ENCODE measurements around the gene CAV2.
"Not testable (repeated sequence)": the region's sequence is repeated elsewhere in the genome, so short reads cannot be mapped to it uniquely, and the experiment has no call there.

CAV2 gene, protein sequence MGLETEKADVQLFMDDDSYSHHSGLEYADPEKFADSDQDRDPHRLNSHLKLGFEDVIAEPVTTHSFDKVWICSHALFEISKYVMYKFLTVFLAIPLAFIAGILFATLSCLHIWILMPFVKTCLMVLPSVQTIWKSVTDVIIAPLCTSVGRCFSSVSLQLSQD

DNA sequence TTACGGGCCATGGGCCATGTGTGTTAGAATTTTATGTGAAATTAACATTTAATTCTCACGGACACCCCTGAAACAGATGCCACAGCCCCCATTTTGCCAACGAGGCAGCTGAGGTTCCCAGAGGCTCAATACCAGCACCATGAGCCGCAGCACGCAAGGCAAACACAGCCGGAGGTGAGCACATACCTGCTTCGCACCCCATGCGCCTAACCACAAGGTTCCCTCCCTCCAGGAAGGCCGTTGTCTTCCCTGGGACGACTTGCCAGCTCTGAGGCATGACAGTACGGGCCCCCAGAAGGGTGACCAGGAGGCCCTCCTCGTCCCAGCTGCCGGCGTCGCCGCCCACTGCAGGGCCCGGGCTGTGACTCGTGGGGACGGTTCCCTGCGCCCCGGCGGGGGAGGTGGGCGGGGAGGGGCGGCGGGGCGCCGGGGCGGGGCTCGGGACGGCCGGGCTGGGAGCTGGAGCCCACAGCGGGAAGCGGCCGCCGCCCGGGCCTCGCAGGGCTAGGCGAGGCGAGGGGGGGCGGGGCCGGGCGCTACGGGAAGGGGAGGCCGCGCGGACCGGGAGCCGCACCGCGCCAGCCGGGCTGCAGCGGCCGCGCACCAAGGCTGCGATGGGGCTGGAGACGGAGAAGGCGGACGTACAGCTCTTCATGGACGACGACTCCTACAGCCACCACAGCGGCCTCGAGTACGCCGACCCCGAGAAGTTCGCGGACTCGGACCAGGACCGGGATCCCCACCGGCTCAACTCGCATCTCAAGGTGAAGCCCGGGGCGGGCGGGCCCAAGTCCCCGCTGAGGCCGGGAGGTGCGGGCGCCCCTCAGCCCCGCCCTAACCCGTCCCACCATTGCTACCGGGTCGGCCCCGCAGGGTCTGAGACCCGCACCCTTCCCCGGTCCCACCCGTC is at the start of gene CAV2:
TSS of gene CAV2 (plus strand) at position 571 of the 910 bp plus-strand sequence. CDS start at position 615, 44 bp downstream.
- no peak for DNase-seq

DNA sequence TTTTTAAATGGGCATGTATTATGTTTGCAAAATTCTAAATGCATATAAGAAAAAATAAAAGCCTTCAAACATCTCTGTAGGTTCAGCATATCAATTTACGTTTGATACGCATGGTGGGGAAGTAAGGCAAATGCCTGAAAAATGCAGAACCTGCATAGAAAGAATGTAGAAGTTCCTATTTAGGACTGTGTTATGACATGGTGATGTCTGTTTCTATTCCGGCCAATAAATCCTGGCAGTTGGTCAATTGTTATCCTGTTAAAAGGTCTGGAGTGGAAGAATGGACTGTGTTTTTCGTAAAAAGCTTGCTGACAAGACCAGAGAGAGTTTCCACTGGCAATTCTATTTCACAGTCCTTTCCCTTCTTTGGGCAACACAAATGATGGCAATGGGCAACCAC is 49.6 kb upstream of the CAV2 start:
- no peak for DNase-seq

DNA sequence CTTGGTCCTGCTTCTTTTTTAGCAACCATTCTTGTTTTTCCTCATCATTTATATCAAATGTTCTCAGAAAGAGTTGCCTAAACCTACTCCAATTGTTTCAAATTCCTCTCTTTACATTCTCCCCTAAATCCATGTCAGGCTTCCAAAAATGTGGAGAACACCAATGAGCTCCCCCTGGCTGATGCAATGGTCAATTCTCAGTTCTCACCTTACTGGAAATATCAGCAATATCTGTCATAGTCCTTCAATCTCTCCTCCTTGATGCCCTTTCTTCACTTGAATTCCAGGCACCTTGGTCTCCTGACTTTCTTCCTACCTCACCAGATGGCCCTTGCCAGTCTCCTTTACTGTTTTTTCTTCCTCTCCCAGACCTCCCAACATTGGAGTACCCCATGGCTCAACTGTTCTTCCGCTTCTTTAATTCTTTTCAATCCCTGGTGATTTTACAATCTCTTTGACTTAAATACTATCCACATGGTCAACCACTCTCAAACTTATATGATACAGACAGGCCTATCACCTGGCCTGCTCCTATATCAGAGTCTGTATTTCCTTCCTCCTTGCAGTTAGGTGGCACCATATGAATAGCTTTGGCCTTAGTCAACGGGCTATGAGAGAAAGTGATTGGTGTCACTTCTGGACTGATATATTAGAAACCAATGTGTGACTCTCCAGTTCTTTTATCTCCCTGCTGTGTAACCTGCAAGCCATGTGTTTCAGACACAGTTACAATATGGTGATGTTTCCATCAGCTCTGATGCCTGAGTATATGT is 47.4 kb upstream of the CAV2 start:
- no peak for DNase-seq

DNA sequence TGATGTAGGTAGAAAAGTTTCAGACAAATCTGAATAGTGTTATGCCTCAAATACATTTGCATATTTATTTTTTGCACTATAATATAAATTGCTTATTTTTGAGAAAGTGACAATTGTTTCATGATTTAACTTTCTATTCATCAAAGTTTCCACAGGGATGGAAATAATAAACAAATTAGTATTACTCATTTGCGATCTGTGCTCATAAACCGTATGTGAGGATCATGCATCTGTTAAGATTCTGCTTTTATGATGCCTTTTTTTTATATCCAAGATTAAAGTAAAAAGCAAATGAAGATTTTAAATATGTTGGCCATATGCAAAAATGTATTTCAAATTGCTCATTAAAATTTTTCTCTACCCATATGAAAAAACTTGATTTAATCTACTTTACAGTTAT is 45.2 kb upstream of the CAV2 start:
- DNase-seq: no peak

DNA sequence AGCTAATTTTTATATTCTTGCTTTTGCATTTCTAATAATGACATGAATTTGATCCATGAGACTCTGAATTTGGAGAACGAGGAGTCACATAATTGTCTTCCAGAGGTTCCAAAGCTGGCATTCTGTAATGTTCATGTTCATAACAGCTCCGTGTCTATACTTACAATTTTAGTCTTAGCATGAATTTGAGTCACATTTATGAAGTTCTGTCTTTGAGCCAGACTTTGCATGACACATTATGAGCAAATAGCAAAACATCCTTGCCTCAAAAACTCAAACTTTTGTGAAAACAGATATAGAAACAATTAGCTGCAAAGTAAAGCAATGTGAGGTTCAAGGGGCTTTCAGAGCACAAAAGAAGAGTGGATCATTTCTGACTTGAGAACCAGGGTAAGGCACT is 44.5 kb upstream of the CAV2 start:
- no peak for DNase-seq

DNA sequence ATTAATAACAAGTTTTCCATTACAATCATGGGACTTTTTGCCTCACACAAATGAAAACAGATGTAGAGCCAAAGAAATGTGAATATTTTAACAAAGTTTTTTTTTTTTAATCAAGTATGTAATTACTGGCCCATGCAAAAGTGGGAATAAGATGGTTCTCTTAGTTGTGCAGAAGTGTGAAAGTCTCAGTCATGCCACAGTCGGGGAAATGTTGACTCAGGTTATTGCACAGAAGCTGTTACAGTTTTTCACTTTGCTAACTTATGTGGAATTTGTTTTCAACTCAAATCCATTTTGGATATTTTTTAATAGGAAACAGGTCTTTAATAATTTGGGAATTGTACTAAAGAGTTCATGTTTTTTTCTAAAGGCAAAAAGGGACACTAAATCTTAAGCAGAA is 44.0 kb upstream of the CAV2 start:
- DNase-seq: no peak

DNA sequence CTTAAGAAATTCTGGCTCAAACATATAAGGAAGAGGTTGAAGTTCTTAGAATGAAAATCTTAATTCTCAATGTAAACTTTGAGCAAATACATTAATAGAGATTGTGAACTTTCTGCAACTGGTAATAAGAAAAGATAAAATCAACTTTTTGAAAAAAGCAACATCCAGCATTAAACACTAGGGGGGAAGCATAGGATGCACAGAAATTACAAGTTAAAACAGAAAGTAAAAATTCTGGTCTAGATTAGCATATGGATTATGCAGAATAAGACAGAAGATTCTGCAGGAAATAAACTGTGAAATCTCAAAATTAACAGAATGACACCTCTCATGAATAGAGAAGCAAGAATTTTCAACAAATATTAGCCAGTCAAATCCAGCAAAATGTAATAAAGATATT is 38.0 kb upstream of the CAV2 start:
- no peak for DNase-seq

DNA sequence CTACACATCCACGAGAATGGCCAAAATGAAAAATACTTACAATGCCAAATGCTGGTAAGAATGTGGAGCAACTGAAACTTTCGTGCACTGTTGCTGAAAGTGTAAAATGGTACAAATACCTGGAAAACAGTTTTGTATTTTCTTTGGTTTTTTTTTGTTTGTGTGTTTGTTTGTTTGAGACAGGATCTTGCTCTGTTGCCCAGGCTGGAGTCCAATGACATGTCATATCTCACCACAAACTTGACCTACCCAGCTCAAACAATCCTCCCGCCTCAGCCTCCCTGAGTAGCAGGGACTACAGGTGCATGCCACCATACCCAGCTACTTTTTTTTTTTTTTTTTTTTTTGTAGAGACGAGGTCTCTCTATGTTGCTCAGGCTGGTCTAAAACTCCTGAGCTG is 35.6 kb upstream of the CAV2 start:
- no peak for DNase-seq

DNA sequence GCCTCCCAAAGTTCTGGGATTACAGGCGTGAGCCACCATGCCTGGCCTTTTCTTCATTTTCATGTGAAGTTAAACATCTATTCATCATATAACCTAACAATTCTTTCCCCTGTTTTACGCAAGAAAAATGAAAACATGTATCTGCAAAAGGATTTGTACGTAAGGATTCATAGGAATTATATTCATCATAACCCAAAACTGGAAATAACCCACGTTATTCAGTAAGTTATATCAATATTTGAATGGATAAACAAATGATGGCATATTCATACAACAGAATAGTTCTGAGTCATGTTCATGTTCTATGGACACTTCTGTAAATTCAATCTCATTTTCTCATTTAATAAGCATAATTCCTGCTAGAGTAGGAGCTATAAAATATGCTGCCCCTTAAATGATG is 35.2 kb upstream of the CAV2 start:
- DNase-seq: no peak

DNA sequence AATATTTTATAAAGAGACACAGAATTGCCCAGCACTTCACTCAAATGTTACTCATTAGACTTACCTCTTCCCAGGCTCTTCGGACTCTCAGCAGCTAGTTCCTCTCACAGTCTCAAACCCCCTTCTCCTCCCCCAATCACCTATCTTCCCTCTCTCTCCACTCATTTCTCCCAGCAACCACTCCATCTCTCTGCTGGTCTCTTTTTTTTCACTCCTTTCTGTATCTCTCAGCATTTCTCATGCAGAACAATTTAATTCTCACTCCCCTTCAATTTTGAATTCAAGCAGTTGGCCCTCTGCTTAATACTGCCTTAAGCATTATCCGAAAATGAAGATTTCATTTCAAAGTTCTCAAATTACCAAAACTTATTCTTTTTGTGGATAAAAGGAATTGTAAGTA is 34.4 kb upstream of the CAV2 start:
- DNase-seq: no peak

DNA sequence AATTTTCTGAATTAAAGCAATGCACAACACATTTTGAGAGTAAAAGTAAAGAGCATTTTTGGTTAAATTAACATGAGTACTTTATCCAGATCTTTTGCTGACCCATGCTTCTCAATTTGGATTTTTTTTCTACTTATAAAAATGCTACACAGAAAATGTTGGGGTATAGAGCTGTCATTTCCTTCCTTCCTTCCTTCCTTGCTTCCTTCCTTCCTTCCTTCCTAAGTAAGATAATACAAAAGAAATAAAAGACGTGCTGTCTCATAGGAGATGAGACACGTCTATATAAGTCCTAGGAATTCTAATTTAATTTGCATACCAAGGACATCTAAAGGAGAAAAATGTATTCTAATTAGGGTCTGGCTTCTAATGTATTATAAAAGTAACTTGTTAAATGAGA is 31.0 kb upstream of the CAV2 start:
- DNase-seq: no peak

DNA sequence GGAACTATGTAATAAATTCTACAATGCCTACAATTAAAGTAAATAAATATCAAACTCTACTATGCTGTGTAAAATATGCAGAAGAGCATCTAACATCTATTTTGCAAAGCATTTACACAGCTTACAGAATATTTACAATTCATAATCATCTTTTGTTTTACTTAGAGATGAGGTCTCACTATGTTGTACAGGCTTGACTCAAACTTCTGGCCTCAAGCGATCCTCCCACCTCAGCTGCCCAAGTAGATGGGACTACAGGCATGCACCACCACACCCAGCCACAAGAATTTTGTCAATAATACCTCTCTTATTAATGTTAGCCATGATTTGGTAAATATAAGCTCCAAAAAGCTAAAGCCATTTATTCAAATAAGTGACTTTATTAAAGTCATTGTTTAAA is 21.9 kb upstream of the CAV2 start:
- DNase-seq: no peak

DNA sequence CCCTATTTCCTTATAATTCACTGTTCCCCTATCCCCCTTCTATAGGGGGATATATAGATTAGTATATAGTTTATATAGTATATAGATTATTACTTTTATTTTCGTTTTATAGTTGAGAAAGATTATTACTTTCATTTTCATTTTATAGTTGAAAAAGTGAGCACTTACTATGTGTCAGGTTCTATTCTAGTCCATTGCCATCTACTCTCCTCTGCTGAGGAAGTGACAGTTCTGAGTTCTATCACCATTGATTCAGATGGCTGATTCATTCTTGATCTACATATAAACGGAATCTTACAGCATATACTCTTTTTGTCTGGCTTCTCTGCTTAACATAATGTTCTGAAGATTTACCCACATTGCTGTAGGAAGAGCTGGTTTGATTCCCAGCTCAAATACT is 20.7 kb upstream of the CAV2 start:
- DNase-seq: no peak

DNA sequence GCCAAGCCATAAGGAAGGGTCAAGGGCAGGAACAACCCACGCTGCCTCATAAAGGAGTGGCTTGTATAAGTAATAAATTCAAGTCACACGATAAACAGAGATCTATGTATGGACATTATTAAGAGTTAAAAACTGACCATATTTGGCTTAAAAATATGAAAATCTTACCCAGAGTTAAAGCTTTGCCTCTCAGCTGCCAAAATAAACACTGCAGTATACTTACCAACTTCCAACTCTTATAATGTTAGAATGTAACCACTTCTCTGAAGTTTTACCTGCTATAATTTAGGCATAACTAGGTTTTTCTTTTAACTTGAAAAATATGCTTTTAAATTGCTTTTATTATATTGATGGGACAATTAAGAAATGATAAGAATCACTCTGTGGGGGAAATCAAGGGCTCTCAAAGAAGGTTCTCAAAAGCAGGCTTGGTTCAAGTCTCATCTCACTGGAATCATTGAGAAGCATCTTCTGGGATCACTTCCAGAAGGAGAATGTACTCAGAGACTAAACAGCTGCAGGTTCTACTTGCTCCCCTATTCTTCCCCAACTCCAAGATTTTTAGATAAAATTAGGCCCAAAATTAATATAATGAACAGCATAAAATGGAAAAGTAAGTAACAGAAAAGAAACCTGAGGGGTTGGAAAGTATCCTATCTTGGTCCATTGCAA is 16.1 kb upstream of the CAV2 start:
- DNase-seq: no peak

DNA sequence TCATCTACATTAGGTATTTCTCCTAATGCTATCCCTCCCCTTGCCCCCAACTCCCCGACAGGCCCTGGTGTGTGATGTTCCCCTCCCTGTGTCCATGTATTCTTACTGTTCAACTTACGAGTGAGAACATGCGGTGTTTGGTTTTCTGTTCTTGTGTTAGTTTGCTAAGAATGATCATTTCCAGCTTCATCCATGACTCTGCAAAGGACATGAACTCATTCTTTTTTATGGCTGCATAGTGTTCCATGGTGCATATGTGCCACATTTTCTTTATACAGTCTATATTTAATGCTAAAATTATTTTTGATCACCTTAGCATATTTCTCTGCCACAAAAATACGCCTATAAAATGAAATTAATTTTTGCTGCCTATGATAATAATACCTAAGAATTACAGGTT is 15.1 kb upstream of the CAV2 start:
- not testable (repeated sequence) for DNase-seq

DNA sequence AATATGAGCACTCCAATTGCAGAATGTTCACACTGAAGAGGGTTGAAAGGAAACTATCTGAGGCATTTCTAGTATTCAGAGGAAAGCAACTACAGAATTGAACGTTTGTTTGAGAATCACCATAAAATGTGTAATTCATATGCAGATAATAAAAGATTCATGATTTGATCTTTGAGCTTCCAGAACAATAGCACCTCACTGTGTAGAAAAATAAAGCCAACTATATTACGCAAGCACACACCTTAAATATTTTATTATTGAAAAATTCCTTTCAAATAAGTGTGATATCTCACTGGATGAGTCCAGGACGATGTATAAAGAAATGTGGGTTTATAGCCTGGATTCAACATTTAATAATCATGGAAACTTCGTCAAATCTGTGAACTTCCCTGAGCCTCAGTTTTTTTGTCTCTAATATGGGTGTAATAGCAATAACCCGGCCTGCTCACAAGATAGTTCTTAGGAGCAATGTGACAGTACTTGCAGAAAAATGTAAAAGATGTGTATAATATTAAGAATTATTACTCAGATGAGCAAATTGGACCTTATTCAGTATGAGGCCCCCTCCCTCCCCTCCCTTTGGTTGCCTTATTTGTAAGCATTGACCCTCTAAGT is 11.5 kb upstream of the CAV2 start:
- no peak for DNase-seq

DNA sequence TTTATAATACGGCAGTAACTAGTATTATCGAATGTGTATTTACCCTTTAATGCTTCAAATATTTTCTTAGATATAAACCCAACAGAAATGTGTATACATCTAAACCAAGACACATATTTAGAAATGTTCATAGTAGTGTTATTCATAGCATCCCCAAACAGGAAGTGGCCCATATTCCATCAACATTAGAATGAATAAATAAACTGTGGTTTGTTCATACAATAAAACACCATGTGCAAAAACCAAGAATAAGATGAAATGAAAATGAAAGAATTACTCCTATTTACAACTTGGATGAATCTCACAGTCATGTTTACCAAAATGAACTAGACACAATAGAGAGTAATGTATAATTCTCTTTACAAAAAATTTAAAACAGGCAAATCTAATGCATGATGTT is 9.2 kb upstream of the CAV2 start:
- no peak for DNase-seq

DNA sequence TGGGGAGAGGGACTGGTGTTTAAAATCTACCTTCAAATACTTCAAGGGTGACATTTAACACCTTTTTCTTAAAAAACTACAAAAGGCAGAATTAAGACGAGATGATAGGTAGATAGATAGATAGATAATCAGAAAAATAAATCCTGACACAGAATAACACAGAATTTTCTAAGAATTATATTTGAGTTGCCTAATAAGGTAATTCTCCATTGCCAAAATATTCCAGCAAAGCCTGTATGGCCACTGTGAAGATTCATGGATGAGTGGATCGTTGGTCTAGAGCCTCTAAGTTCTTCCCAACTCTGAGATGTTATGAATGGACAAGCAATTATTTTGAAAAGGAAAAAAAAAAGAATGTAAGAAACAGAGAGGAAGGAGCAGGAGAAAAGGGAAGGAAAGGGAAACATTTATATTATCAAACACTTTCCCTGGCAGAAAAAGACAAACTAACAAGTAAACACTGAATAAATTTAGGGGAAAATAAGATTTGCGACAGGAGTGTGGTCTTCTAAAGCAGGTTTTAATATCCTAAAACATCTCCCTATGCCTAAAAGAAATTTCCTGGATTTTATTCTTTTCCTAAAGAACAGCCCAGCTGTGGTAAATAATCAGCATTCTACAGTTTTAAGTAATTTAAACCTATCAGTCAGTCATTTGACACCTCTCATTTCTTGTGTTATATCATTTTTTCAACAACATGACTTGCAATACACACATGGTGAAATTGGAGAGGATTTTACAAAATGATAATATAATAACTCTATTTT is 7.5 kb upstream of the CAV2 start:
- DNase-seq: no peak

DNA sequence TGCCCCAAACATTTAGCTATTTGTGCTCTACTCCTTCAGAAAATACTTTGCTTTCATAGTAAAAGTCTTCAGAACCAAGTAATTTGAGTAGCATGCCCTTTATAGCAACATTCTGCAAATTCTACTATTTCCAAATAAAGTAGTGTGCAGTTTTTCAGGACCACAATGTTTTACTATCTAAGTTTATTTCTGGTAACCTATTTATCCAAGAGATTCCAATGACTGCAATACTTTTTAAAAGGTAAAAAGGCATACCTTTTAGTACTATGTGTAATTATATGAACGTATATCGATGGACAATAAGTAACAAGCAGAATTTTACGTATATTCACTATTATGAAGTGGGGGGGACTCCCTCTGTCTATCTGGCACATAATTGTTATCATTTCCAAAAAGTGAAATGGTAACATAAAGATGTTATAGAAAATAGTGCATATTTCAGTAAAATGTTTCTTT is 6.9 kb upstream of the CAV2 start:
- DNase-seq: no peak

DNA sequence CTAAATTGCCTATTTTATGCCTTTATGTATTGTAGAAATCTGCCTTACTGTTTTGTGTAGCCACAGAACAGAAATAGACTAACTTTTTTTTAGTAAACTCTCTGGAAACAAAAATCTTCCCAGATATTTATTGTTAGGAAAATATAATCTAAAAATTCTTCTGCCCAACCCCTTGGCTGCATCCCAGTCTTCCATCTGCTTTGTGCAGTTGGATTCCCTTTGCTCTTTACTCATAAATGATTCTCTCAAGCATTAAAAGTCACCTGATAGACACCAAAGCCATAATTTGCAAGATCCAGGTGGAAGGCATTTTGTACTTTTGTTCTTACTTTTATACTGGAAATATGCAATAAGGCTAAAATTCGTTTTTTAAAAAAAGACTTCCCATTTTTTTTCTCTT is 6.1 kb upstream of the CAV2 start:
- no peak for DNase-seq

DNA sequence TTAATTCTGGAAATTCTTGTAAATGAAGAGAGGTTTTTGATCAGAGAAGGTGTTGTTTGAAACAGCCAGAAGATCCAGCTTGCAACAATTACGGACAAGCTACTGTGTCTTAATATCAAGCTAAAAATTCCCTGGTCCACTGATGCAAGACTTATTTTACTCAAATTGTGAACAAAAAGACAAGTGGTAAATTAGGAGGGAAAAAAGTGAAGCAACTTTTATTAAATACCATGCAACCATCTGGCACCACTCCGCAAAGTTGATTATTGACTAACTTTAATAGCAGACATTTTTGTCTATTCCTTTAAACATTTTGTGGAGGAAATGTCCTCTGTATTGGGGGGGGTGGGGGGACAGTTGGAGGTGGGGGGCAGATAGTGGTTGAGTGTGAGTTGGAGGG is 5.1 kb upstream of the CAV2 start:
- no peak for DNase-seq

DNA sequence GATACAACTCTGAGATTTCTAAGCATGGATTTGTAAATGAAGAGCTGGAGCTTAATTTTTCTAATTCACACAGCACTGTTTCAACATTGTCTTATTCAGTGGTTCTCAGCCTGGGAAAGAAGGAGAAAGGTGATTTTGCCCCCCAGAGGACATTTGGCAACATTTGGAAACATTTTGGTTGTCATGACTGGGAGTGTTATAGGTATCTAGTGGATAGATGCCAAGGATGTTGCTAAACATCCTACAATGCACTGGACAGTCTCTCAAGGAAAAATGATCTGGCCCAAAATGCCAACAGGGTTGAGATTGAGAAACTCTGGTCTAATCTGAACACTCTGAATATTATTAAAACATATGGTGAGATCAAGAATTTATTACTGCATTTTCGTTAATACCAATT is 3.8 kb upstream of the CAV2 start:
- DNase-seq: no peak
